ENCODE data around the gene MRPL41.
"Not testable (repeated sequence)": the region's sequence is repeated elsewhere in the genome, so short reads cannot be mapped to it uniquely, and the experiment has no call there.

Gene MRPL41

DNA sequence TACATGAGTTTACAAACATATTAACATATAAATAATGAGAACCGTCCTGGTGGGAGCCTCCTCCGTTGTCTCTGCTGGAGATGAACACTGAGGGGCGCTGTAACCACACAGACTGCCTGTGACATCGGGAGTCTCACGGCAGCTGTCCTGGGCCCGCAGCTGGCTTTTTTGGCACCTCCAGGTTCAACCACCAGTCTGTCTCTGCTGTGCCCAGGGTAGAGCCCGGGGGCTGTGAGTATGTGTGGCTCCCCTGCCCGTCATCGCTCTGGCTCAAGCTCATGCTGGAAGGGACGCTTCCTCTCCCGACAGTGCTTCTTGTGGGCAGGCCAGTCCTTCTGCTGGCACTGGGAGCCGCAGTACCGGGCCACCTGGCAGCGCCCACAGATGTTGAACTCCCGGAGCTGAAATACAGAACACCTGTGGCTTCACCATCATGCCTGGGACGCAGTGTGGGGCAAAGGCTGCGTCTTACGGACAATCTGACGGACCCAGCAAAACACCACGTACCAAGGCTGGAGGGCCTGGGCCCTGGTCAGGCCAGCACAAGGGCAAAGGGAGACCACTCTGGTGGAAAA is 30.7 kb downstream of the MRPL41 start:
- DNase-seq (ENCODE audit: low spot score): peak; percentile 64

DNA sequence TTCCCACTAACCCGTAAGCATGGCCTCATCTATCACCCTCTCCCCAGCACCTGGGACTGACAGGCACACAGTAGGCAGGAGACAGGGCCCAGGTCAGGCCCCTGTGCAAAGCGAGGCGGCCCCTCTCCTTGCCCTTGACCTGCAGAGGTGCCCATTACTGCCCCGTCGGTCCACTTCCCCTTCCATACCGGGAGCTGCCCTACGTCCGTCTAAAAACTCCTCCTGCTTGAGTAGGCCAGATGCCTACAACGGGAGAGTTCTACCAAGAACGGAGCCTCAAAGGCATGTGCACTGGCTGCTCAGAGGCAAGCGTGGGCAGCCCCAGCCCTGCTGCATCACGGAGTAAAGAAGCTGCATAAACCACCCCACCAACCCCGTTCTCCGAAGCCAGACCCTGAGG is 31.7 kb downstream of the MRPL41 start:
- no peak for DNase-seq (ENCODE audit: low spot score)

DNA sequence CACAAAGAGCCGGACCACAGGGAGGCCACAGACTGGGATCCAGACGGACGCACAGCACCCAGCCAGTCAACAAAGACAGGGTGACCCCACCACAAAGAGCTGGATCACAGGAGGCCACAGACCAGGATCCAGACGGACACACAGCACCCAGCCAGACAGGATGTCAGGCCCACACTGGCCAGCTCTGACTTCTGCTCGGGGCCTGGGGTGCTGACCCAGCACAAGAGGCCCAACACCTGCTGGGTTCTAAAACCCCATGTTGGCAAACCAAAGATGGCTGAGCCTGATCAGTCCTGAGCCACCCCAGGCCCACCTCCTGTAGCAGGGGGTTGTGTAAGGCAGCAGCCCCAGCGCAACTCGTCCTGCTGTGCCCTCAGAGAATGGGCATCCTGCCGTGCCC is 32.3 kb downstream of the MRPL41 start:
- no peak for DNase-seq (ENCODE audit: low spot score)

DNA sequence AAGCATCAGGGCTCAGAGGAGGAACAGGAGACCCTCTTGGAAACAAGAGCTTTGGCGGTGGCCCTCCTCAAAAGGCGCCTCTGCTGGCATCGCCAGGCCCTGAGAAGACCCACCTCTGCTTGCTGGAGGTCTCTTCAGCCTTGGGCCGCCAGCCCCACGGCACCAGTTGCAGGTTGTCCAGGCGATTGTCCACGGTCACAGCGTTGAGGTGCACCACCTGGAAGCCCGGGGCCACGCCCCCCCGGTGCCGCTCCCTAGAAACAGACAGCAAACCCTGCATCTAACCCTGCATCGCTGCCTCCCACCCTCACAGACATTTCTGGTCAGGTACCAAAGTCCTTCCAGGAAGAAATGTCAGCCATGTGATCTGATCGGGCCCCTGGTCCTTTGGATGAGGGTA is 35.2 kb downstream of the MRPL41 start:
- DNase-seq (ENCODE audit: low spot score): no peak

DNA sequence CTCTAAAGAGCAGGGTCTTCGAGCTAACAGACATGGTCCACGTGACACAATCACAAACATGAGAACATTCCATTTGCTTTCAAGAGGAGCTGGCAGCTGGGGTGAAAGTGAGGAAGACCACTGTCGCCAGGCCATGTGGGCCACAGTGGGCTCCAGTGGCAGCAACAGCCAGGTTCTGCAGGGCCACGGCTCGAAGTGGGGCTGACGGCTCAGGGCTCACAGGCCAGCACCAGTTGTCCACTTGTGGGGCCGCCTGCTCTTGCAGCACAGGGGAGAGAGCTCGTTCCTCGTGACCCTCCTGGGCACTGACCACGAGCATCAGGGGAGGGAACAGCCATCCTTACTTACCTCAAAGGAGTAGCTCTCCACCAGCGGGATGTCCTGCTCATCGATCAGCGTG is 36.6 kb downstream of the MRPL41 start:
- no peak for DNase-seq (ENCODE audit: low spot score)

DNA sequence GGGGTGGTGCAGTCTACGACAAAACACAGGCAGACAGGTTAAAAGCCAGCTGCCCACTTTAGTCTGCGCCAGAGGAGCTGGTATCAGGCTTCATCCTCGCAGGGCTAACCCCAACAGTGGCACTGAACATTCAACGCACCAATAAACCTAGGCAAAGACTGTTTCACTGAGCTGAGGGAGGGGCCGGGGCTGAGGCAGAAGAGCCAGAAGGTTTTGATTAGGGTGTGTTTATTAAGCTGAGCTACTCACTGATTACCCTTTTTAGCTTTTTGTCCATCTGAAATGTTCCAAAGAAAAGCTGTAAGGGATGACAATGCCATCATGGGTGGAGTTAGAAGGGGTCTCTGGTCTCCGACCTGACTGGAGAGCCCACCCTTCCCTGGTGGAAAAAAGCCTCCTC is 37.2 kb downstream of the MRPL41 start:
- no peak for DNase-seq (ENCODE audit: low spot score)

DNA sequence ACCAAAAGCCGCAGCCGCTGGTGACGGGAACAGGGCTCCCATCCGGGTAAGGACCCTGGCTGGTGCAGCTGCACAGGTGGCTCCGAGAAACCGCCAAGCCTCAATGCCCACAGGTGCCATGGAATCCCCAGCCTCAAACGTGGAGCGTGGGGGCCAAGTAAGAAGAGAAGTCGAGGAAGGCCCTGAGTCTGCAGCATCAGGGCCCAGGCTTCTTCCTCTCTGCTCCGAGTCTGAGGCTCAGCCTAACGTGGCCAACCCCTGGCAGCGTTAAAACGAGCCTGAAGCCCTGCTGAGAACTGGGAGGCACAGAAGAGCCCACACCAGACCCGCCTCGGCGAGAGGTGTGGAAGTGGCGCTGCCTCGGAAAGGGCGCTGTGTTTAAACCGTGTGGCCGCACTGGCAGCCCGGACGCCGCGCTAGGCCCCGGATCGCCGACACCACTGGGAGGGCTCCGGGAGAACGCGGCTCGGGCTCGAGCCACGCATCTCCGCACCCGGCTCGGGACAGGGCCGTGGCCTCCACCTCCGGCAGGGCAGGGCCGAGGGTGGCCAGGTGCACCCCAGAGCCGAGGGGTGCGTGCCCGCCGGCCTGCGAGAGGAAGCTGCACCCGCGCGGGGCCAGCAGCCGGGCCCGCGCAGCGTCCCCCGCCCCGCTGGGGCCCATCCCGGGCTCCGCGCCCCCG is 37.9 kb downstream of the MRPL41 start:
- peak; percentile 47 for DNase-seq (ENCODE audit: low spot score)

DNA sequence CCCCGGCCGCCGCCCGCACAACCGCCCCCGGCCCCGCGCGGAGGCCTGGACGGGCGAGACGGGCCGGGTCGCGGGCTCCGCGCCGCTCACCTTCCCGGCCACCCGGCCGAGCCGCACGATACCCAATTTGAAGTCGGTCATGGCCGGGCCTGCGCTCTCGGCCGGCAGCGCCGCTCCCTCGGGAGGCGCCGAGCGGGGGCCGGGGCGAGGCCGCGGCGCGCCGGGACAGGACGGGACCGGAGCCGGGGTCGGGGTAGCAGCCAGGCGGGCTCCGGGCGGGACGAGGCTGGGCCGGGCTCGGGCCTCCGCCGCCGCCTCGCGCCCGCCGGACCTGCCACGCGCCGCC is 38.4 kb downstream of the MRPL41 start:
- DNase-seq (ENCODE audit: low spot score): no peak

DNA sequence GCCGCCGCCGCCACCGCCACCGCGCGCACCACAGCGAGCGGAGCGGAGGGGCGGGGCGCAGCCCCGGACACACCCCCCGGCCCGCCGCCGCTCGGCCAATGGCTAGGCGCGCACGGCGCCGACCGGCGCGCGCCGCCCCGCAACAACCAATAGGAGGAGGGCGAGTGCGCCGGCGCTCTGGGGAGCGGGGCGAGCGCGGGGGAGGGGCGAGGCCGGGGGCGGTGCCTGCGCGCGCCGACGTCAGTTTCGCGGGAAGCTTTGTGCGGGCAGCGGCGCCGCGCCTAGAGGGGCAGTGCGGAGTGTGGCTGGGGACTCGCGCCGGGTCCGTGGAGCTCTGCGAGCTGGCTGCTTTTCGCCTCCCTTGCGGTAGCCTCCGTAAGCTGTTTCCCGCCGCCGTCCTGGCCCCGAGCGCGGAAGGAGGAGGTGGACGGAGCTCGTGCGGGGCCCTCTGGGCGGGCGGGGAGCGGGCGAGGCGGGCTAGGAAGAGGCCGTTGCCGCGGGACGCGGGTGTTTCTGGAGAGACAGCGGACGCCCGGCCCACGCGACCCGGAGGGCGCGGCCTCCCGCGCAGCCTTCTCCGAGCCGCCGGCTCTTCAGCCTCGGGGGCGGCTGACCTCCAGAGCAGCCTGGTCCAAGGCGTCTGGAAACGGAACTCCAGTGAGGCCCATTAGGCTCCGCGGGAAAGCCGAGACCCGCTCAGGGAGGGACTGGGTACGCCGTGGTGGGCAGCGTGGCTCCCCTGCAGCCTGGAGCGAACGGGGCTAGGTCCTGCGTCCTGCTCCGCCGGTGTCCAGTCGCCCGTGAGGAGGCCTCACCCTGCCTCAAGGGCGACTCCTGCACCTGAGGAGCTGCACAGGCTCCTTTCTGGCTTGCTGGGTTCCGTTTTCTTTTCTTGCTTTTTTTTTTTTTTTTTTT is 39.0 kb downstream of the MRPL41 start, which contains the start of gene ZMYND19:
ZMYND19 (minus strand) TSS at position 44 of the 915 bp plus-strand sequence. CDS start 249 bp downstream, outside the sequence.
- DNase-seq (ENCODE audit: low spot score): peak; percentile 92

DNA sequence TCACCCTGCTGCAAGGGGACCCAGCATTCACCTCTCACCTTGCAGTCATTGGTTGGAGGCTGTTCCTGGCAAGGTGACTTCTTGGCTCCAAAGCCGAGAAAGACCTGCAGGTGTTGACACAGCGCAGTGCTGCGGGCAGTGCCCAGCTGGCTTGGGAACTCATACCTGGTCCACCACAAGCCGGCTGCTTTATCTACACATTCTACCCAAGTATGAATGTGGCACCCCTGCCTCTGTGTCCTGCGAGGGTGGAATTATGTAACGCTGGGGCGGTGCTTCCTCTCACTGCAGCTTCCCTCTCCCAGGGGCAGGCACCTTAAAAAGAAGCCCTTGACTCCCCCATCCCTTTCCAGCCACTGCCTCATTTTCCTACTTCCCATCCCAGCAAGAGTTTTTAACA is 41.1 kb downstream of the MRPL41 start:
- DNase-seq (ENCODE audit: low spot score): no peak

DNA sequence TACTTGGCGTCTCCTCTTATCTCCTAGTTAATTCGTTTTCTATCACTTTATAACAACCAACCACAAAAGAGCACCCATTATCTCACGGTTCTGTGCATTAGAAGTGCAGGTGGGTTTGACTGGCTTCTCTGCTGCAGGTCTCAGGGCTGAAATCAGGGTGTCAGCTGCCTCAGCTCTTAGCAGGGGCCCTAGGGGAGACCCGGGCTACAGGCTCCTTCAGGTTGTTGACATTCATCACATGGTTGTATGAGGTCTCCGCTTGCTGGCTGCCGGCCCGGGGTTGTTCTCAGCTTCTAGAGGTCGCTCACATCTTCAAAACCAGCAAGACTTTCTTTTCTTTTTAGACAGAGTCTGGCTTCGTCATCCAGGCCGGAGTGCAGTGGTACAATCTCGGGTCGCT is 41.5 kb downstream of the MRPL41 start:
- no peak for DNase-seq (ENCODE audit: low spot score)

DNA sequence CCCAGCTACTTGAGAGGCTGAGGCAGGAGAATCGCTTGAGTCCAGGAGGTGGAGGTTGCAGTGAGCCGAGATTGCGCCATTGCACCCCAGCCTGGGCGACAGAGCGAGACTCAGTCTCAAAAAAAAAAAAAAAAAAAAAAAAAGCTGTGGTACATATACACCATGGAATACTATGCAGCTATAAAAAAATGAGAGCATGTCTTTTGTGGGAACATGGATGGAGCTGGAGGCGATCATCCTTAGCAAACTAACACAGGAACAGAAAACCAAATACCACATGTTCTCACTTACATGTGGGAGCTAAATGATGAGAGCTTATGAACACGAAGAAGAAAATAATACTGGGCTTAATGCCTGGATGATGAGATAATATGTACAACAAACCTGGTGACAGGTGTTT is 44.9 kb downstream of the MRPL41 start:
- not testable (repeated sequence) for DNase-seq (ENCODE audit: low spot score)

DNA sequence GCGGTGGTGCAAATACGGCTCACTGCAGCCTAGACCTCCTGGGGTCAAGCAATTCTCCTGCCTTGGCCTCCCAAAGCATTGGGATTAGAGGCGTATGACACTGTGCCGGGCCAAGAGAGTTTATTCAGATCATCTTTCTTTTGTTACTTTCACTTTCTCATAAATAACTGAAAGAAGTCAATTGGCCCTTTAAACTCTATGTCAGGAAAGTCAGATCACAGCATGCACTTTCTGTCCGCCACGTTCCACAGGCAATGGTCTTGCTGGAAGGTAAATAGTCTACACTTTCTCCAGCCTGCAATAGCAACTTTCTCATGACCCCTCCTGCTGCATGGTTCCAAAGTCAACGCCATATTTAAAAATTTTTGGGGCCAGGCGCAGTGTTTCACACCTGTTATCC is 47.3 kb downstream of the MRPL41 start:
- no peak for DNase-seq (ENCODE audit: low spot score)
